SHP77 (cell line): ENCODE measurements around the gene MAGI1.
"Not testable (repeated sequence)": the region's sequence is repeated elsewhere in the genome, so short reads cannot be mapped to it uniquely, and the experiment has no call there.

Experiments
- DNase-seq, 2 experiments: peaks; one replicate each; lab custom pipeline; 2025; lab: John Stamatoyannopoulos, UW

The MAGI1 gene

GRCh38 chr3:66038384-66038725 is 363 bp downstream of the MAGI1 start:
- no peak for DNase-seq

- DNase-seq, result no peak
These were observed 740 bp downstream of the MAGI1 start for GRCh38 chr3:66037986-66038369.

GRCh38 chr3:66037330-66037985 is 1.3 kb downstream of the MAGI1 start:
- DNase-seq, result peak; percentile 65 to 67

- DNase-seq, result no peak
These were observed 2.1 kb downstream of the MAGI1 start for GRCh38 chr3:66036586-66037148.

- no peak for DNase-seq
These were observed 2.8 kb downstream of the MAGI1 start for GRCh38 chr3:66035763-66036477.

- no peak for DNase-seq
These were observed 5.2 kb downstream of the MAGI1 start for GRCh38 chr3:66033241-66034138.

GRCh38 chr3:66031102-66031698 is 7.5 kb downstream of the MAGI1 start:
- DNase-seq, result no peak

- DNase-seq, result no peak
These were observed 9.3 kb downstream of the MAGI1 start for GRCh38 chr3:66029443-66029842.

GRCh38 chr3:66029014-66029413 is 9.7 kb downstream of the MAGI1 start:
- no peak for DNase-seq

- no peak for DNase-seq
These were observed 10.3 kb downstream of the MAGI1 start for GRCh38 chr3:66028457-66028856.

GRCh38 chr3:66027099-66027498 is 11.6 kb downstream of the MAGI1 start:
- DNase-seq, result not testable (repeated sequence)

- no peak for DNase-seq
These were observed 14.9 kb downstream of the MAGI1 start for GRCh38 chr3:66023738-66024385.

- no peak for DNase-seq
These were observed 15.5 kb downstream of the MAGI1 start for GRCh38 chr3:66023229-66023628.

- DNase-seq, result no peak
These were observed 17.0 kb downstream of the MAGI1 start for GRCh38 chr3:66021731-66022131.

GRCh38 chr3:66019896-66020295 is 18.8 kb downstream of the MAGI1 start:
- no peak for DNase-seq

- DNase-seq, result no peak
These were observed 20.4 kb downstream of the MAGI1 start for GRCh38 chr3:66018057-66019033.

GRCh38 chr3:66017591-66017990 is 21.1 kb downstream of the MAGI1 start:
- DNase-seq, result no peak

- DNase-seq, result no peak
These were observed 21.6 kb downstream of the MAGI1 start for GRCh38 chr3:66017084-66017483.

GRCh38 chr3:66015841-66016240 is 22.9 kb downstream of the MAGI1 start:
- DNase-seq, result no peak

- DNase-seq, result no peak
These were observed 24.1 kb downstream of the MAGI1 start for GRCh38 chr3:66014651-66015050.
